Placental epithelial cell (primary cell): Measurements from ENCODE around the gene OR5W2. TPM values are rescaled to one million over a fixed set of nuclear protein-coding genes. Genes with fewer than 3 reads are reported as not detected.

ENCODE experiments used
- small RNA-seq: library from RNA; depleted of rRNA; stranded (forward); fragments of <200 nt; gene quantifications from one replicate; pipeline ENCODE3, GENCODE V24; 2012
- total RNA-seq: library from RNA; depleted of rRNA; stranded (reverse); fragments of >200 nt; gene quantifications from 2 replicates; pipeline ENCODE4 v1.2.3, GENCODE V29; 2012

The OR5W2 gene
- total RNA-seq: not detected in 2 replicates

DNA sequence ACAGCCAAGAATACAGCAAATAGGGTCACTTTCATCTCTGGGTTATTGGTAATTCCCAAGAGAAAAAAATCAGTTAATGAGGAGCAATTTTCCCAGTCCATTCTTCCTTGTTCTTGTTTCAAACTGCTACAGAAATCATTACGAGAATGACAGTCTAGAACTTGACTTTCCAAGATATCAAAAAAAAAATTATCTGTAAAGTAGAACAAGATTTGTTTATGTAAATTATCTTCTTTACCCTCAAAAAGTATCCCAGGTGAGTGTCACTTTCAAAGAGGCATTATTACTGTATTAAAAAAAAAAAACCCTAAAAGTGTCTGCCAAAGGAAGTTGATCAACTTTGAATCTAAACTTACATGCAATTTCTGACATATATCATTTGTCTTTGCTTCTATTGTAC is at the start of gene OR5W2:
Gene OR5W2, minus strand, starts transcription at position 101 of the 400 bp plus-strand sequence. Its CDS starts 0 bp downstream, at position 101.

DNA sequence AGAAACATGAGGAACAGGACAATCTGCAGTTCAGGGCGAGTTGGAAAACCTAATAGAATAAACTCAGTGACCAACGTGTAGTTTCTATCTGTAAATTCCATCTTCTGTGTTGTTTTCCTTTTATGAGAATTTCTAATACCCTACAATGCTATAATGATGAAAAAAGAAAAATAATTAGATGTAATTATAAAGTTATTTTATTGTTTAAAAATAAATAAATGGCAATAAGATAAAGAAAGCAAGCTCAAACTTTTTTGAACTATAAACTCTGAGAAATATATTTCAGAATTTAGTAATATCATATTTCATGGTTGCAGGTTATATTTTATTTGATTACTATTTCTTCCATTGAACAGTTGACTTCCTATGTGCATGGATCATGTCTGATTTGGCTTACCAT is 21.9 kb upstream of the OR5W2 start, which contains the start of gene OR5I1:
Gene OR5I1, minus strand, starts transcription at position 101 of the 400 bp plus-strand sequence. Its CDS starts 0 bp downstream, at position 101.

DNA sequence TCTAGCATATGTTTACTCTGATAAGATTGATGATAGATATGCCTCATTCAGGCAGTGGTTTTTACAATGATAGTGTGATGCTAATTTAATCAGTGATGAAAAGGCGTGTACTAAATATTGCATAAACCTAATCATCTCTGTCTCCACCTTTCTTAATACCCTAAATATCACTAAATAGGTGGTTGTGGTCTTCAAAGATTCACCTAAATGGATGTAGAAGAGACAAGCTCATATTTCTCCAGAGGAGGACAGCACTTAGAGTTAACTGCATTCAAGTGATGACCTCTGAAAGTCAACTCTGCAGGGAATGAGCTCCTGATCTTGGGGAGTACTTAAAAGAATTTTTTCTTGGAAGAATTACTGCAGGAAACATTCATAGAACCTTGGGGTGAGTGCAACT is 31.4 kb downstream of the OR5W2 start, which contains the start of gene TRIM51:
Gene TRIM51, plus strand, starts transcription at position 301 of the 400 bp plus-strand sequence. CDS start 2,132 bp downstream, outside the sequence.

Small RNAs within 50 kb of the gene (small RNA-seq; reads per million reads assigned to genes)
- gene AC036111.3: not detected

Other genes with a start within 250 kb of the OR5W2 start
- not detected in 2 replicates for gene OR5D13, start 141.1 kb downstream of the OR5W2 start, total RNA-seq
- gene OR5D14, start 119.0 kb downstream of the OR5W2 start, total RNA-seq: not detected in 2 replicates
- not detected in 2 replicates for gene OR5L1, start 103.2 kb downstream of the OR5W2 start, total RNA-seq
- not detected in 2 replicates for gene OR5D18, start 95.0 kb downstream of the OR5W2 start, total RNA-seq
- gene OR5L2, start 87.4 kb downstream of the OR5W2 start, total RNA-seq: not detected in 2 replicates
- not detected in 2 replicates for gene OR5D16, start 75.8 kb downstream of the OR5W2 start, total RNA-seq
- gene TRIM51, start 31.3 kb downstream of the OR5W2 start, total RNA-seq: not detected in 2 replicates
- not detected in 2 replicates for gene OR5I1, start 21.8 kb upstream of the OR5W2 start, total RNA-seq
- gene OR10AG1, start 55.4 kb upstream of the OR5W2 start, total RNA-seq: not detected in 2 replicates
- not detected in 2 replicates for gene OR5F1, start 80.0 kb upstream of the OR5W2 start, total RNA-seq
- not detected in 2 replicates for gene OR5AS1, start 113.1 kb upstream of the OR5W2 start, total RNA-seq
- gene OR8I2, start 178.7 kb upstream of the OR5W2 start, total RNA-seq: not detected in 2 replicates
- gene OR8H2, start 189.1 kb upstream of the OR5W2 start, total RNA-seq: not detected in 2 replicates
- not detected in 2 replicates for gene OR8H3, start 207.8 kb upstream of the OR5W2 start, total RNA-seq
- not detected in 2 replicates for gene OR8J3, start 225.6 kb upstream of the OR5W2 start, total RNA-seq
- gene OR8K5, start 245.7 kb upstream of the OR5W2 start, total RNA-seq: not detected in 2 replicates